Hepatocyte (in vitro differentiated cells): Measurements from ENCODE around the gene GLRA1. TPM values are rescaled to one million over a fixed set of nuclear protein-coding genes. Genes with fewer than 3 reads are reported as not detected.

Source experiments
- DNase-seq: peaks from one replicate; pipeline ENCODE4 v3.0.0-alpha.2; 2016; ENCODE audit warnings: low spot score
- H2AFZ ChIP-seq: fragments of 200-600 bp; sonication (generic); 2 replicates; pipeline ENCODE4 v1.6.0; 2016; ENCODE audit warnings: antibody characterized with exemption, mild to moderate bottlenecking
- H3K27ac ChIP-seq: fragments of 200-600 bp; sonication (generic); 2 replicates; pipeline ENCODE4 v1.5.1; 2016; ENCODE audit warnings: mild to moderate bottlenecking
- H3K27me3 ChIP-seq: fragments of 200-600 bp; sonication (generic); 2 replicates; pipeline ENCODE4 v1.6.1; 2016
- H3K36me3 ChIP-seq: fragments of 200-600 bp; sonication (generic); replicated peaks from 2 replicates; pipeline ENCODE4 v1.5.1; 2016; ENCODE audit warnings: low read depth; ENCODE audit not compliant: insufficient read depth
- H3K4me1 ChIP-seq: fragments of 200-600 bp; sonication (generic); 2 replicates; pipeline ENCODE4 v1.5.1; 2016; ENCODE audit warnings: mild to moderate bottlenecking, moderate library complexity; ENCODE audit not compliant: insufficient read depth
- H3K4me2 ChIP-seq: fragments of 200-600 bp; sonication (generic); 2 replicates; pipeline ENCODE4 v1.6.0; 2016
- H3K4me3 ChIP-seq: fragments of 200-600 bp; sonication (generic); 2 replicates; pipeline ENCODE4 v1.5.1; 2016; ENCODE audit warnings: mild to moderate bottlenecking
- H3K79me2 ChIP-seq: fragments of 200-600 bp; sonication (generic); 2 replicates; pipeline ENCODE4 v1.6.0; 2017; ENCODE audit warnings: mild to moderate bottlenecking
- H3K9me2 ChIP-seq: fragments of 200-600 bp; sonication (generic); replicated peaks from 2 replicates; pipeline ENCODE4 v1.6.0; 2017; ENCODE audit warnings: mild to moderate bottlenecking; ENCODE audit not compliant: insufficient read depth
- H3K9me3 ChIP-seq: fragments of 200-600 bp; sonication (generic); 2 replicates; pipeline ENCODE4 v1.5.1; 2016; ENCODE audit warnings: low read depth, mild to moderate bottlenecking
- H4K20me1 ChIP-seq: fragments of 200-600 bp; sonication (generic); 2 replicates; pipeline ENCODE4 v1.6.0; 2016; ENCODE audit warnings: mild to moderate bottlenecking; ENCODE audit not compliant: insufficient read depth, poor library complexity, severe bottlenecking
- CTCF ChIP-seq: fragments of 200-600 bp; sonication (generic); IDR thresholded peaks from 2 replicates; pipeline ENCODE4 v1.5.1; 2016; ENCODE audit warnings: antibody characterized with exemption, mild to moderate bottlenecking; ENCODE audit not compliant: poor library complexity
- EZH2 ChIP-seq: fragments of 200-600 bp; sonication (generic); IDR thresholded peaks from 2 replicates; pipeline ENCODE4 v1.6.1; 2016; ENCODE audit warnings: antibody characterized with exemption, mild to moderate bottlenecking, borderline replicate concordance
- EZH2phosphoT487 ChIP-seq: fragments of 200-600 bp; sonication (generic); IDR thresholded peaks from one replicate; pipeline ENCODE4 v1.6.1; 2018; ENCODE audit warnings: antibody characterized with exemption, mild to moderate bottlenecking, low read depth, moderate library complexity; ENCODE audit not compliant: unreplicated experiment, severe bottlenecking
- WGBS: methylation state at CpG from one replicate; pipeline ENCODE4 v1.1.6; 2016; ENCODE audit warnings: low lambda C conversion rate; ENCODE audit errors: missing lambda C conversion rate; 5-methylcytosine and 5-hydroxymethylcytosine counted together
- polyA plus RNA-seq: library from polyadenylated mRNA; unstranded; fragments of >200 nt; fragmentation: Nextera tagmentation; extraction: Ambion mirVana; gene quantifications from 2 replicates; pipeline ENCODE4 v1.2.1, GENCODE V29; 2016
- total RNA-seq: library from RNA; depleted of rRNA; stranded (reverse); fragments of >200 nt; gene quantifications from 2 replicates; pipeline ENCODE4 v1.2.3, GENCODE V29; 2014

Gene GLRA1
- total and polyA plus RNA-seq, 2 experiments from 2014 or later = not detected

GRCh38 chr5:151811593-151812321 is 112.9 kb downstream of the GLRA1 start:
- H3K79me2 ChIP-seq = peaks cover 11% of the 10 kb centered on the region
- H3K4me1 ChIP-seq = no peaks in the 10 kb centered on the region
- no peak overlapping the region for H3K27ac ChIP-seq
- H3K36me3 ChIP-seq = no peaks in the 10 kb centered on the region
- no peak overlapping the region for H2AFZ ChIP-seq
- TF ChIP-seq EZH2 = no peak
- TF ChIP-seq EZH2phosphoT487 = no peak
- no peak for TF ChIP-seq CTCF
- no peak overlapping the region for H3K4me2 ChIP-seq
- H4K20me1 ChIP-seq = no peaks in the 10 kb centered on the region
- 98% methylated on average over 5 of the region's 5 CpGs for WGBS
- no peak for DNase-seq
- H3K27me3 ChIP-seq = no peaks in the 10 kb centered on the region
- H3K9me3 ChIP-seq = no peaks in the 10 kb centered on the region
- H3K4me3 ChIP-seq = no peak overlapping the region
- H3K9me2 ChIP-seq = no peaks in the 10 kb centered on the region

GRCh38 chr5:151810897-151811296 is 113.8 kb downstream of the GLRA1 start:
- no peak overlapping the region for H3K27ac ChIP-seq
- TF ChIP-seq EZH2phosphoT487 (no peak), CTCF (no peak), EZH2 (no peak)
- H3K9me2 ChIP-seq = no peaks in the 10 kb centered on the region
- H3K9me3 ChIP-seq = no peaks in the 10 kb centered on the region
- no peaks in the 10 kb centered on the region for H3K27me3 ChIP-seq
- H3K4me2 ChIP-seq = no peak overlapping the region
- no peak for DNase-seq
- H3K36me3 ChIP-seq = no peaks in the 10 kb centered on the region
- no peak overlapping the region for H3K4me3 ChIP-seq
- 100% methylated on average over 1 of the region's 1 CpG for WGBS
- no peak overlapping the region for H2AFZ ChIP-seq
- H3K4me1 ChIP-seq = no peaks in the 10 kb centered on the region
- peaks cover 18% of the 10 kb centered on the region for H3K79me2 ChIP-seq
- peaks cover 4% of the 10 kb centered on the region for H4K20me1 ChIP-seq

GRCh38 chr5:151810449-151810848 is 114.2 kb downstream of the GLRA1 start:
- Histone ChIP-seq H3K27me3 (no peaks in the 10 kb centered on the region), H3K79me2 (peaks cover 18% of the 10 kb centered on the region), H3K4me2 (no peak overlapping the region), H3K9me2 (no peaks in the 10 kb centered on the region), H3K36me3 (no peaks in the 10 kb centered on the region), H3K9me3 (no peaks in the 10 kb centered on the region), H3K4me3 (no peak overlapping the region), H3K4me1 (no peaks in the 10 kb centered on the region), H3K27ac (no peak overlapping the region), H4K20me1 (peaks cover 4% of the 10 kb centered on the region), H2AFZ (no peak overlapping the region)
- WGBS = 43% methylated on average over 1 of the region's 1 CpG
- no peak for TF ChIP-seq EZH2
- DNase-seq = no peak

- Histone ChIP-seq H2AFZ (no peak overlapping the region), H3K27me3 (no peaks in the 10 kb centered on the region), H3K9me3 (no peaks in the 10 kb centered on the region), H3K36me3 (peaks cover 7% of the 10 kb centered on the region), H3K4me2 (no peak overlapping the region), H4K20me1 (peaks cover 4% of the 10 kb centered on the region), H3K4me1 (no peaks in the 10 kb centered on the region), H3K27ac (no peak overlapping the region), H3K9me2 (no peaks in the 10 kb centered on the region), H3K79me2 (peaks cover 23% of the 10 kb centered on the region), H3K4me3 (no peak overlapping the region)
- no peak for DNase-seq
- WGBS = 97% methylated on average over 4 of the region's 4 CpGs
- TF ChIP-seq EZH2 = no peak
- TF ChIP-seq CTCF = no peak
- TF ChIP-seq EZH2phosphoT487 = no peak
Measured at GRCh38 chr5:151808451-151809169, 116.0 kb downstream of the GLRA1 start.
